Midbrain (tissue), 1 donor: ENCODE measurements around the gene TMEM131.
"Not testable (repeated sequence)": the region's sequence is repeated elsewhere in the genome, so short reads cannot be mapped to it uniquely, and the experiment has no call there.

Experiments used
- DNase-seq: peaks from one replicate; lab custom pipeline; 2025; lab: John Stamatoyannopoulos, UW

The TMEM131 gene

GRCh38 chr2:97868986-97869721 lies 126.6 kb downstream of the TMEM131 start:
- no peak for DNase-seq

DNA sequence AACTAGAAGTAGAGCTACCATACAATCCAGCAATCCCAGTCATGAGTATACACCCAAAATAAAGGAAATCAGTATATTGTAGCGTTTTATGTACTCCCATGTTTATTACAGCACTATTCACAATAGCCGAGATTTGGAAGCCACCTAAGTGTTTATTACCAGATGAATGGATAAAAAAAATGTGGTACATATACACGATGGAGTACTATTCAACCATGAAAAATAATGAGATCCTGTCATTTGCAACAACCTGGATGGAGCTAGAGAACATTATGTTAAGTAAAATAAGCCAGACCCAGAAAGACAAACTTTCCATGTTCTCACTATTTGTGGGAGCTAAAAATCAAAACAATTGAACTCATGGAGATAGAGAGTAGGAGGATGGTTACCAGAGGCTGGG lies 131.9 kb downstream of the TMEM131 start:
- DNase-seq: no peak

DNA sequence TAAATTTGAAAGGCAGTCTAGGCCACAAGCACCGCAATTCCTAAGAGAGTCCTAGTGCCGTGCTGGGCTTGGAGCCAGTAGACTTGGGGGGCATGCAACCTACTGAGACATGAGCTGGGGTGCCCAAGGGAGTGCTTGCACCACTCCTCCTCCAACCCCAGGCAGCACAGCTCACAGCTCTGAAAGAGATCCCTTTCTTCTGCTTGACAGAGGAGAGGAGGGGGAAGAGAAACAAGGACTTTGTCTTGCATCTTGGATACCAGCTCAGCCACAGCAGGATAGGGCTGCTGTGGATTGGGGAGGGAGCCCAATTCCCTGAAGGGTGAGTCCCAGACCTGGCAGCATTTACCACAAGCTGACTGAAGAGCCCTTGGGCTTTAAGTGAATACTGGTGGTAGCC lies 134.6 kb downstream of the TMEM131 start:
- DNase-seq: no peak

GRCh38 chr2:97858442-97858841 lies 137.3 kb downstream of the TMEM131 start:
- DNase-seq: no peak

DNA sequence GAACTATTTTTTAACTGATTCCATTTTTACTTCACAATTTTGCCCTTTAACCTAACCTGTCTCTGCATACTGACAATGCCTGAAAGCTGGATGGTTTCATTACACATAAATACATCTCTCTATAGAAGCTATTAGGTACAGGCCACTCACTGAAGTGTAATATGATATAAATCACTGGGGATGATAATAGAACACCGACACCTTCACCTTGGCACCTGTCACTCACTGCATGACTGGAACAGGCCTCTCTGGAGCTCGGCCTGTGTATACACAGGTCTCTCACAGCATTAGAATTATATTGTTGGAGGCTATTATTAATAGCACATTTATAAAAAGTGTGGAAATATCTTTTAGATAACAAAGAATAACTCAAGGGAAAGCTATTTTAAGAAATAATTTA lies 138.2 kb downstream of the TMEM131 start:
- no peak for DNase-seq

GRCh38 chr2:97853057-97853456 lies 142.7 kb downstream of the TMEM131 start:
- not testable (repeated sequence) for DNase-seq

DNA sequence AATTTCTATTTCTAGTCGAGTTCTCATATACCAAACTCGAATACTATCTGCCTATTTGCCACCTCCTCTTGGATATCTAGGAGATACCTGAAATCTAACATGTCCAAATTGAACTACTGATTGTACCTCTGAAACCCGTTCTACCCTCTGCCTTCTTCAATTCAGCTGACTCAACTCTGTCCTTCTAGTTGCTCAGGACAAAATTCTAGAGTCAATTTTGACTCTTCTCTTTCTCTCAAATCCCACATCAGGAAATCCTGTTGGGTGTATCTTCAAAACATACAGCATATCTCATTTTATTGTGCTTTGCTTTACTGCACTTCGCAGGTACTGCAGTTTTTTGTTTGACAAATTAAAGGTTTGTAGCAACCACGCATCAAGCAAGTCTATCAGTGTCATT lies 144.6 kb downstream of the TMEM131 start:
- no peak for DNase-seq

DNA sequence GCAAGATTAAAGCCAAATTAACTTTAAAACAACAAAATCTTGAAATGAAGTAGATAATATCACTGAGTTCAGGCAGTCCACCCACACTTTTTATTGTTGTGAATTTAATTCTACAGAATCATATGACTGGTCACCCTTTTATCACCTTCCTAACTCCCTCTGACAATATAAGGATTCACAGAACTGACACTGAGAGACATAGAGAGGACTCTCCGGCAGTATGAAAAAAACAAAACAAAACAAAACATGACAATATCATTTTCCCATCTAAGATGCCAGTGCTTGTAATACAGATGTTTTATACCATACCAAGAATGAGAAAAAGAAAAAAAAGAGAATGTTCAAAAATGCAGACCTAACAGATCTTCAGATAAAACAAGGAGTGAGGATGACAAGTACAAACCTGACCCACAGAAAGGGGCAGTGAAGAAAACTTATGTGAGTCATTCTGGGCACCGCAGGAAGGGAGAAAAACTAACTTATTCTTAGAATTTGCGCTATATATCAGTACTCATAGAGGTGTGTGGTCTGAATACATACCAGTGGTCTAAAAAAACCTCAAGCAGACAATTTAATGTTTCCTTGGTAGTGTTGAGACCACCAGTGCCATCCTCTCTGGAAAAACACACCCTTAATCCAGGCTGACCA lies 145.7 kb downstream of the TMEM131 start:
- DNase-seq: no peak

GRCh38 chr2:97848306-97848705 lies 147.4 kb downstream of the TMEM131 start:
- no peak for DNase-seq

DNA sequence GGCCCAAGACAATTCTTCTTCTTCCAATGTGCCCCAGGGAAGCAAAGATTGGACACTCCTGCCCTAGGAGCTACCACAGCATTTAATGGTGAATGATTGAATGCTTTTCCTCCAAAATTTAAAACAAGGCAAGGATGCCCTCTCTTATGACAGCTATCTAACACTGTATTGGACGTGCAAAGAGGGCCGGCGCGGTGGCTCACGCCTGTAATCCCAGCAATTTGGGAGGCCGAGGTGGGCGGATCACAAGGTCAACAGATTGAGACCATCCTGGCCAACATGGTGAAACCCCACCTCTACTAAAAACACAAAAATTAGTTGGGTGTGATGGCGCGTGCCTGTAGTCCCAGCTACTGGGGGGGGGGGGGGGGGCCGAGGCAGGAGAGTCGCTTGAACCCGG lies 149.0 kb downstream of the TMEM131 start:
- DNase-seq: not testable (repeated sequence)

- no peak for DNase-seq
Measured at GRCh38 chr2:97845818-97846217, 149.9 kb downstream of the TMEM131 start.

- no peak for DNase-seq
Measured at GRCh38 chr2:97845133-97845532, 150.6 kb downstream of the TMEM131 start.

GRCh38 chr2:97844311-97844859 lies 151.4 kb downstream of the TMEM131 start:
- DNase-seq: no peak

- DNase-seq: no peak
Measured at GRCh38 chr2:97840198-97840597, 155.6 kb downstream of the TMEM131 start.

DNA sequence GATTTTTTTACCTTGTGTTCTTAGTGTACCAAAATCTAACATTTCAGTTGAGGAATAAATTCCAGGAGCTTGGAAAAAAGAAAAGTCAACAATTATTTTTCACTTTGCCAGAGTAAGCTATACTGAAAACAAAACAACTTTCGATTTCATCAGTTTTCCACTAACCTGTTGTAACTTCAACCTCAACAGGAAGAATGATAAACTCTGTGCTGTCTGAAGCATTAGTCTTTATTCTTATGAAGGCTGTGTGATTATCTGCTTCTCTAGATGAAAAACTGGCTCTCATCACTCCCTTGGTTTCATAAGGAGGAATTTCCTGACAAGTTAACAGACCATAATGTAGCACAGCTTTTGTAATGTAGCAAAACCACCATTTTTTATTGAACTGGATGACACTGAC lies 161.1 kb downstream of the TMEM131 start:
- DNase-seq: no peak

DNA sequence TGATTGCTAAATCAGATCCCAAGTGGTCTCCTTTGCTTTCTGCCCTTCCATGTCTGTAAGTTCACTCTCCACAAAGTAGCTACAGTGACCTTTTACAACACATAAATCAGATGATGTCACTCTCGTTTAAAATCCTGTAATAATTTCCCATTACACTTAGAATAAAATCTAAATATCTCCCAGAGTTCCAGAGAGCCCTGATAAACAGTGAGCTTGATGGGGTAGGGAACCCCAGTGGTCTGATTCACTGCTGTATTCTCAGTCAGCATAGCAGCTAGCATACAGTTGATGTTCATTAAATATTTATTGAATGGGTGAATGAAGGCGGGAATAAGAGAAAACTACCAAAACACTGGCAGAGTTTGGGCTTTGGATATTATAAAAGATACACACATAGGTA lies 164.6 kb downstream of the TMEM131 start:
- no peak for DNase-seq

- not testable (repeated sequence) for DNase-seq
Measured at GRCh38 chr2:97829255-97829654, 166.5 kb downstream of the TMEM131 start.

- not testable (repeated sequence) for DNase-seq
Measured at GRCh38 chr2:97827013-97827412, 168.7 kb downstream of the TMEM131 start.

GRCh38 chr2:97826266-97826847 lies 169.4 kb downstream of the TMEM131 start:
- not testable (repeated sequence) for DNase-seq

DNA sequence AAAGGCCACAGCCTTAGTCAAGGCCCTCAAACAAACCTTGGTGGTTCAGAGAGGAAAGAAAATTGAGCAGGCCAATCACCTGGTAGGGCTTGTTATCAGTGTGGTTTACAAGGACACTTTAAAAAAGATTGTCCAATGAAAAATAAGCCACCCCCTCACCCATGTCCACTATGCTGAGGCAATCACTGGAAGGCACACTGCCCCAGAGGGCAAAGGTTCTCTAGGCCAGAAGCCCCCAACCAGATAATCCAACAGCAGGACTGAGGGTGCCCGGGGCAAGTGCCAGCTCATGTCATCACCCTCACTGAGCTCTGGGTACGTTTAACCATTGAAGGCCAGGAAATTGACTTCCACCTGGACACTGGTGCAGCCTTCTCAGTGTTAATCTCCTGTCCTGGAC lies 171.7 kb downstream of the TMEM131 start:
- not testable (repeated sequence) for DNase-seq

GRCh38 chr2:97821862-97822261 lies 173.9 kb downstream of the TMEM131 start:
- DNase-seq: not testable (repeated sequence)

DNA sequence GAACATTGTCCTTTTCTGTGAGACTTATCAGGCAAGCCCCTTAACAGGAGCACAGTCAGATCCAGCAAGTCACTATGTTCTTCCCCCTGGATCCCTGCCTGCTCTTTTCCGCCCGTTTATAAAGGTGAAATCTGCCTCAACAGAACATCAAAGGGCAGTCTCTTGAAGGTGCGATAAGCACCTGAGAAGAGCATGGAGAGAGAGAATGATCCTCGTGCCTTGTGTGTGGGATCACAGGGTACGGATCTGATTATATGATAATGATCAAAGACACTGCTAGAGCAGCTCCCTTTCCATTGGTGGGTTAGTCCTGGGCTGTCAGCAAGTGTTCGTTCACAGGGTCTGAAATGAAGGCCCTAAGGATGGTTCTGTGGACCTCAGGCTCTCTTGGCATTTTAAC lies 176.0 kb downstream of the TMEM131 start:
- no peak for DNase-seq

GRCh38 chr2:97816411-97816810 lies 179.3 kb downstream of the TMEM131 start:
- no peak for DNase-seq
